ENCODE measurements around the gene RIPK1. TPM values are rescaled to one million over a fixed set of nuclear protein-coding genes. Genes with fewer than 3 reads are reported as not detected.

The RIPK1 gene
- total RNA-seq, 1 donor from 2014 or later = 21.8 TPM

GRCh38 chr6:3037638-3038365 is 30.5 kb upstream of the RIPK1 start:
- TF ChIP-seq, protein P1, sequence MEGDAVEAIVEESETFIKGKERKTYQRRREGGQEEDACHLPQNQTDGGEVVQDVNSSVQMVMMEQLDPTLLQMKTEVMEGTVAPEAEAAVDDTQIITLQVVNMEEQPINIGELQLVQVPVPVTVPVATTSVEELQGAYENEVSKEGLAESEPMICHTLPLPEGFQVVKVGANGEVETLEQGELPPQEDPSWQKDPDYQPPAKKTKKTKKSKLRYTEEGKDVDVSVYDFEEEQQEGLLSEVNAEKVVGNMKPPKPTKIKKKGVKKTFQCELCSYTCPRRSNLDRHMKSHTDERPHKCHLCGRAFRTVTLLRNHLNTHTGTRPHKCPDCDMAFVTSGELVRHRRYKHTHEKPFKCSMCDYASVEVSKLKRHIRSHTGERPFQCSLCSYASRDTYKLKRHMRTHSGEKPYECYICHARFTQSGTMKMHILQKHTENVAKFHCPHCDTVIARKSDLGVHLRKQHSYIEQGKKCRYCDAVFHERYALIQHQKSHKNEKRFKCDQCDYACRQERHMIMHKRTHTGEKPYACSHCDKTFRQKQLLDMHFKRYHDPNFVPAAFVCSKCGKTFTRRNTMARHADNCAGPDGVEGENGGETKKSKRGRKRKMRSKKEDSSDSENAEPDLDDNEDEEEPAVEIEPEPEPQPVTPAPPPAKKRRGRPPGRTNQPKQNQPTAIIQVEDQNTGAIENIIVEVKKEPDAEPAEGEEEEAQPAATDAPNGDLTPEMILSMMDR (IDR thresholded peaks at IDR 0.05) = no peak
- H3K36me3 Mint-ChIP-seq (ENCODE audit: low read depth) = no peaks in the 10 kb centered on the region
- ATAC-seq (ENCODE audit: low read depth) = no peak
- H3K4me3 Mint-ChIP-seq = no peak overlapping the region
- H3K27ac Mint-ChIP-seq = no peak overlapping the region
- H3K27me3 Mint-ChIP-seq = peaks cover 6% of the 10 kb centered on the region
- POLR2A ChIA-PET = interaction anchor here (1.1 to 1.5 kb wide), 2 partner anchors 10 to 38 kb away, joined by 4 to 5 read pairs; partner anchors contain the start of gene NQO2
- CTCF ChIA-PET = interaction anchor here (1.6 kb wide), 1 partner anchor 37 kb away, joined by 7 read pairs; no protein-coding TSS in a partner anchor
- no peaks in the 10 kb centered on the region for H3K9me3 Mint-ChIP-seq
- intact Hi-C loops (cut with micrococcal nuclease) = no loop called here
- DNase-seq = no peak
- H3K4me1 Mint-ChIP-seq = no peaks in the 10 kb centered on the region

- no peak for DNase-seq
- POLR2A ChIA-PET = no interaction called here
- H3K27ac Mint-ChIP-seq = no peak overlapping the region
Observed at GRCh38 chr6:3039384-3039783, 28.9 kb upstream of the RIPK1 start.

DNA sequence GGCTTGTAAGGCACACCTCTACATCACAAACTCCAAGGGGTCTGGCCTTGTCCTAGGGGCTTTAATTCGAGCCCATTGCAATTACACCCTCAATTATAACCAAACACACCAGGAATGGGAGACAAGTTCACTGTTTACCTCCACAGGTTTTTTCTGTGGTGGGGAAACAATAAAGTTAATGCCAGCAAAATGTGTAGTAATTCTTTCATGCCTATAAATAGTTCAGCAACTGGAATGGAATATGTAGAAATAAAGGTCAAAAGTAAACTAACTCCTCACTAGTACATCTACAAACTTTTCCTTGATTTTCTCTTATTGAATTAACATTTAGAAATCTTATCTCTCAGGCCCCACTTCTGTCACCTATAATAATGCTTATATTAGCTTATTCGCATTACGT is 27.1 kb upstream of the RIPK1 start:
- TF ChIP-seq, protein P1 (IDR thresholded peaks at IDR 0.05) = no peak
- intact Hi-C loops (cut with micrococcal nuclease) = no loop called here
- no peak for DNase-seq
- ChIA-PET POLR2A (no interaction called here), CTCF (no interaction called here)
- ATAC-seq (ENCODE audit: low read depth) = no peak
- Mint-ChIP-seq H3K27me3 (peaks cover 3% of the 10 kb centered on the region), H3K4me3 (no peak overlapping the region), H3K9me3 (no peaks in the 10 kb centered on the region), H3K36me3 (ENCODE audit: low read depth) (no peaks in the 10 kb centered on the region), H3K4me1 (no peaks in the 10 kb centered on the region), H3K27ac (no peak overlapping the region)

More at GRCh38 chr6:3039384-3039783, 28.9 kb upstream of the RIPK1 start:
- intact Hi-C loops (cut with micrococcal nuclease) = no loop called here
- Mint-ChIP-seq H3K9me3 (no peaks in the 10 kb centered on the region), H3K27me3 (peaks cover 3% of the 10 kb centered on the region), H3K36me3 (ENCODE audit: low read depth) (no peaks in the 10 kb centered on the region), H3K4me3 (no peak overlapping the region), H3K4me1 (no peaks in the 10 kb centered on the region)
- CTCF ChIA-PET = interaction anchor here (1.6 kb wide), 1 partner anchor 38 kb away, joined by 7 read pairs; no protein-coding TSS in a partner anchor
- ATAC-seq (ENCODE audit: low read depth) = no peak
- TF ChIP-seq, protein P1 (IDR thresholded peaks at IDR 0.05) = no peak

- DNase-seq (no peak), ATAC-seq (ENCODE audit: low read depth) (no peak)
- H3K27ac Mint-ChIP-seq = no peak overlapping the region
- intact Hi-C loops (cut with micrococcal nuclease) = no loop called here
- POLR2A ChIA-PET = interaction anchor here (1.1 kb wide), 1 partner anchor 12 kb away, joined by 3 read pairs; no protein-coding TSS in a partner anchor
- TF ChIP-seq, protein P1 (IDR thresholded peaks at IDR 0.05) = no peak
- H3K4me1 Mint-ChIP-seq = no peaks in the 10 kb centered on the region
- no peaks in the 10 kb centered on the region for H3K36me3 Mint-ChIP-seq (ENCODE audit: low read depth)
- H3K4me3 Mint-ChIP-seq = no peak overlapping the region
- H3K27me3 Mint-ChIP-seq = peaks cover 3% of the 10 kb centered on the region
- H3K9me3 Mint-ChIP-seq = no peaks in the 10 kb centered on the region
- CTCF ChIA-PET = no interaction called here
Observed at GRCh38 chr6:3041606-3042005, 26.7 kb upstream of the RIPK1 start.

DNA sequence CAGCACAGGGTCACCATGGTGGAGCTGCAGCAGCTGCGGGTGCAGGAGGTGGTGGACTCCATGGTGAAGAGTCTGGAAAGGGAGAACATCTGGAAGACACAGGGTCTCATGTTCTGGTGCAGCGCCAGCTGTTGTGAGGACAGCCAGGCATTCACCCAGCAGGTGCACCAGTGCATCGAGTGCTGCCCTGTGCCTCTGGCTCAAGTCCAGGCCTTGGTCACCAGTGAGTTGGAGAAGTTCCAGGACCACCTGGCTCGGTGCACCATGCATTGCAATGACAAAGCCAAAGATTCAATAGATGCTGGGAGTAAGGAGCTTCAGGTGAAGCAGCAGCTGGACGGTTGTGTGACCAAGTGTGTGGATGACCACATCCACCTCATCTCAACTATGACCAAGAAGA is 22.9 kb upstream of the RIPK1 start:
- H3K27ac Mint-ChIP-seq = no peak overlapping the region
- H3K4me3 Mint-ChIP-seq = no peak overlapping the region
- intact Hi-C loops (cut with micrococcal nuclease) = no loop called here
- no peaks in the 10 kb centered on the region for H3K36me3 Mint-ChIP-seq (ENCODE audit: low read depth)
- ATAC-seq (ENCODE audit: low read depth) (no peak), DNase-seq (no peak)
- ChIA-PET POLR2A (interaction anchor here (1.2 kb wide), 1 partner anchor 18 kb away, joined by 7 read pairs; no protein-coding TSS in a partner anchor), CTCF (no interaction called here)
- TF ChIP-seq, protein P1 (IDR thresholded peaks at IDR 0.05) = no peak
- no peaks in the 10 kb centered on the region for H3K9me3 Mint-ChIP-seq
- no peaks in the 10 kb centered on the region for H3K4me1 Mint-ChIP-seq
- peaks cover 13% of the 10 kb centered on the region for H3K27me3 Mint-ChIP-seq
